ENCODE measurements around the gene OTOP3.

OTOP3 gene

GRCh38 chr17:74987418-74987908 is 51.8 kb downstream of the OTOP3 start, which contains the start of gene CDR2L:
TSS of gene CDR2L (plus strand) at chr17:74987632. CDS start at chr17:74988044, 412 bp downstream.
- intact Hi-C loops (cut with micrococcal nuclease): no loop called here
- Mint-ChIP-seq H3K4me1 (ENCODE audit: low read depth) (peaks cover 55% of the 10 kb centered on the region), H3K27ac (peak within 1 kb of the TSS; percentile 92), H3K27me3 (peaks cover 54% of the 10 kb centered on the region), H3K9me3 (no peaks in the 10 kb centered on the region), H3K4me3 (peak within 1 kb of the TSS; percentile 83), H3K36me3 (ENCODE audit: low read depth) (peaks cover 19% of the 10 kb centered on the region)

- intact Hi-C loops (cut with micrococcal nuclease): no loop called here
Measured at GRCh38 chr17:74987909-74988711, 52.4 kb downstream of the OTOP3 start.

GRCh38 chr17:74990581-74991105 is 54.9 kb downstream of the OTOP3 start:
- intact Hi-C loops (cut with micrococcal nuclease): no loop called here
- Mint-ChIP-seq H3K27ac (no peak overlapping the region), H3K27me3 (peaks cover 37% of the 10 kb centered on the region), H3K9me3 (no peaks in the 10 kb centered on the region), H3K36me3 (ENCODE audit: low read depth) (peaks cover 21% of the 10 kb centered on the region), H3K4me3 (no peak overlapping the region), H3K4me1 (ENCODE audit: low read depth) (peaks cover 54% of the 10 kb centered on the region)

More at GRCh38 chr17:74987909-74988711, 52.4 kb downstream of the OTOP3 start:
- Mint-ChIP-seq H3K4me3 (peak overlapping the region; percentile 83), H3K27ac (peak overlapping the region; percentile 81), H3K36me3 (ENCODE audit: low read depth) (peaks cover 21% of the 10 kb centered on the region), H3K27me3 (peaks cover 54% of the 10 kb centered on the region), H3K9me3 (no peaks in the 10 kb centered on the region), H3K4me1 (ENCODE audit: low read depth) (peaks cover 57% of the 10 kb centered on the region)

- intact Hi-C loops (cut with micrococcal nuclease): no loop called here
- H3K9me3 Mint-ChIP-seq: no peaks in the 10 kb centered on the region
Measured at GRCh38 chr17:74992223-74992622, 56.5 kb downstream of the OTOP3 start.

GRCh38 chr17:74994440-74994839 is 58.7 kb downstream of the OTOP3 start:
- Mint-ChIP-seq H3K27me3 (peaks cover 21% of the 10 kb centered on the region), H3K4me3 (no peak overlapping the region), H3K27ac (no peak overlapping the region), H3K4me1 (ENCODE audit: low read depth) (peaks cover 56% of the 10 kb centered on the region), H3K9me3 (no peaks in the 10 kb centered on the region), H3K36me3 (ENCODE audit: low read depth) (peaks cover 15% of the 10 kb centered on the region)
- intact Hi-C loops (cut with micrococcal nuclease): no loop called here

More at GRCh38 chr17:74992223-74992622, 56.5 kb downstream of the OTOP3 start:
- H3K36me3 Mint-ChIP-seq (ENCODE audit: low read depth): peaks cover 21% of the 10 kb centered on the region
- peaks cover 35% of the 10 kb centered on the region for H3K27me3 Mint-ChIP-seq
- H3K27ac Mint-ChIP-seq: no peak overlapping the region
- no peak overlapping the region for H3K4me3 Mint-ChIP-seq
- peaks cover 55% of the 10 kb centered on the region for H3K4me1 Mint-ChIP-seq (ENCODE audit: low read depth)

GRCh38 chr17:74995847-74996246 is 60.1 kb downstream of the OTOP3 start:
- H3K9me3 Mint-ChIP-seq: no peaks in the 10 kb centered on the region
- intact Hi-C loops (cut with micrococcal nuclease): no loop called here
- H3K27me3 Mint-ChIP-seq: peaks cover 13% of the 10 kb centered on the region
- H3K4me1 Mint-ChIP-seq (ENCODE audit: low read depth): peaks cover 45% of the 10 kb centered on the region
- H3K36me3 Mint-ChIP-seq (ENCODE audit: low read depth): peaks cover 12% of the 10 kb centered on the region
- H3K4me3 Mint-ChIP-seq: no peak overlapping the region
- H3K27ac Mint-ChIP-seq: no peak overlapping the region

- Mint-ChIP-seq H3K27ac (peak overlapping the region; percentile 13), H3K27me3 (peaks cover 7% of the 10 kb centered on the region), H3K4me1 (ENCODE audit: low read depth) (peaks cover 53% of the 10 kb centered on the region), H3K9me3 (no peaks in the 10 kb centered on the region), H3K36me3 (ENCODE audit: low read depth) (peaks cover 31% of the 10 kb centered on the region), H3K4me3 (no peak overlapping the region)
- intact Hi-C loops (cut with micrococcal nuclease): no loop called here
Measured at GRCh38 chr17:74998783-74999182, 63.1 kb downstream of the OTOP3 start.

GRCh38 chr17:74999523-74999922 is 63.8 kb downstream of the OTOP3 start:
- no peak overlapping the region for H3K4me3 Mint-ChIP-seq
- no peaks in the 10 kb centered on the region for H3K9me3 Mint-ChIP-seq
- peaks cover 38% of the 10 kb centered on the region for H3K36me3 Mint-ChIP-seq (ENCODE audit: low read depth)
- peaks cover 11% of the 10 kb centered on the region for H3K27me3 Mint-ChIP-seq
- H3K4me1 Mint-ChIP-seq (ENCODE audit: low read depth): peaks cover 51% of the 10 kb centered on the region
- H3K27ac Mint-ChIP-seq: peak overlapping the region; percentile 13
- intact Hi-C loops (cut with micrococcal nuclease): no loop called here

Data from dendritic cell treated with granulocyte-macrophage colony-stimulating factor and Interleukin-4, amounts not matched to agents 40 ng/mL and 50 ng/mL, for 4 days (primary cell).